ENCODE measurements around the gene SNX21. TPM values are rescaled to one million over a fixed set of nuclear protein-coding genes. Genes with fewer than 3 reads are reported as not detected.

Gene SNX21
- total and polyA plus RNA-seq, 9 of the 15 experiments (the other 6 are each of a cell fraction or from before 2014, with no cell fraction given): 0.10 to 1.2 (median 0.42) TPM

DNA sequence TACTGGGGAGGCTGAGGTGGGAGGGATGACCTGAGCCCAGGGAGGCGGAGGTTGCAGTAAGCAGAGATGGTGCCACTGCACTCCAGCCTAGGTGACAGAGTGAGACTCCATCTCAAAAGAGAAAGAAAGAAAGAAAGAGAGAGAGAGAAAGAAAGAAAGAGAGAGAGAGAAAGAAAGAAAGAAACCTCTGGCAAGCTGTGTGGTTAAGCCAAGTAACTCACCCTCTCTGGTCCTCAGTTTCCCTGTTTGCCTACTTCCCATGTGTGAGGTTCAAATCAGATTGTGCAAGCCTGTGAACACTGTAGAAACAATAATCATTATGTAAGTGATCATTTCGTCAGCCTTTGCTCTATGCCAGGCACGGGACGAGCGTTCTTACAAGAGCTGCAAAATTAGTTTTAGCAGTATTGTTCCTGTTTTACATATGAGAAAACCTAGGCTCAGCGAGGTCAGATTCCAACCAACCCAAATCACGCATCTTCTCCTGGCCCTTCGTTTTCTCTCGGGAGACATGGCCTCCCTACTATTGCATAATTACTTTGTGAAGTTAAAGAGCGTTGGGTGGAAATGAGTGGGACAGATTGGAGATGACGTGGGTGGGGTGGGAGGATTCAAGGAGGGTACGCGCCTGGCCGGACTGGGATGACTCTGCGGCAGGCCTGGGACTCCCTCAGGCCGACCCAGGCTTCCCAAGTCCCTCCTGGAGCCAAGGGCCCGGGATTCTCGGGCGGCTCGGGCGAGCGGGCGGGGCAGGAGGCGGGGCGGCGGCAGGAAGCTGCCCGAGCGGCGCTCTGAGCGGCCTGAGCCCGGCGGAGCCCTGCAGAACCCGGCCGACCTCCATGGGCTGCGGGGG, at the start of gene SNX21 (continued):
- TF ChIP-seq, protein P1, sequence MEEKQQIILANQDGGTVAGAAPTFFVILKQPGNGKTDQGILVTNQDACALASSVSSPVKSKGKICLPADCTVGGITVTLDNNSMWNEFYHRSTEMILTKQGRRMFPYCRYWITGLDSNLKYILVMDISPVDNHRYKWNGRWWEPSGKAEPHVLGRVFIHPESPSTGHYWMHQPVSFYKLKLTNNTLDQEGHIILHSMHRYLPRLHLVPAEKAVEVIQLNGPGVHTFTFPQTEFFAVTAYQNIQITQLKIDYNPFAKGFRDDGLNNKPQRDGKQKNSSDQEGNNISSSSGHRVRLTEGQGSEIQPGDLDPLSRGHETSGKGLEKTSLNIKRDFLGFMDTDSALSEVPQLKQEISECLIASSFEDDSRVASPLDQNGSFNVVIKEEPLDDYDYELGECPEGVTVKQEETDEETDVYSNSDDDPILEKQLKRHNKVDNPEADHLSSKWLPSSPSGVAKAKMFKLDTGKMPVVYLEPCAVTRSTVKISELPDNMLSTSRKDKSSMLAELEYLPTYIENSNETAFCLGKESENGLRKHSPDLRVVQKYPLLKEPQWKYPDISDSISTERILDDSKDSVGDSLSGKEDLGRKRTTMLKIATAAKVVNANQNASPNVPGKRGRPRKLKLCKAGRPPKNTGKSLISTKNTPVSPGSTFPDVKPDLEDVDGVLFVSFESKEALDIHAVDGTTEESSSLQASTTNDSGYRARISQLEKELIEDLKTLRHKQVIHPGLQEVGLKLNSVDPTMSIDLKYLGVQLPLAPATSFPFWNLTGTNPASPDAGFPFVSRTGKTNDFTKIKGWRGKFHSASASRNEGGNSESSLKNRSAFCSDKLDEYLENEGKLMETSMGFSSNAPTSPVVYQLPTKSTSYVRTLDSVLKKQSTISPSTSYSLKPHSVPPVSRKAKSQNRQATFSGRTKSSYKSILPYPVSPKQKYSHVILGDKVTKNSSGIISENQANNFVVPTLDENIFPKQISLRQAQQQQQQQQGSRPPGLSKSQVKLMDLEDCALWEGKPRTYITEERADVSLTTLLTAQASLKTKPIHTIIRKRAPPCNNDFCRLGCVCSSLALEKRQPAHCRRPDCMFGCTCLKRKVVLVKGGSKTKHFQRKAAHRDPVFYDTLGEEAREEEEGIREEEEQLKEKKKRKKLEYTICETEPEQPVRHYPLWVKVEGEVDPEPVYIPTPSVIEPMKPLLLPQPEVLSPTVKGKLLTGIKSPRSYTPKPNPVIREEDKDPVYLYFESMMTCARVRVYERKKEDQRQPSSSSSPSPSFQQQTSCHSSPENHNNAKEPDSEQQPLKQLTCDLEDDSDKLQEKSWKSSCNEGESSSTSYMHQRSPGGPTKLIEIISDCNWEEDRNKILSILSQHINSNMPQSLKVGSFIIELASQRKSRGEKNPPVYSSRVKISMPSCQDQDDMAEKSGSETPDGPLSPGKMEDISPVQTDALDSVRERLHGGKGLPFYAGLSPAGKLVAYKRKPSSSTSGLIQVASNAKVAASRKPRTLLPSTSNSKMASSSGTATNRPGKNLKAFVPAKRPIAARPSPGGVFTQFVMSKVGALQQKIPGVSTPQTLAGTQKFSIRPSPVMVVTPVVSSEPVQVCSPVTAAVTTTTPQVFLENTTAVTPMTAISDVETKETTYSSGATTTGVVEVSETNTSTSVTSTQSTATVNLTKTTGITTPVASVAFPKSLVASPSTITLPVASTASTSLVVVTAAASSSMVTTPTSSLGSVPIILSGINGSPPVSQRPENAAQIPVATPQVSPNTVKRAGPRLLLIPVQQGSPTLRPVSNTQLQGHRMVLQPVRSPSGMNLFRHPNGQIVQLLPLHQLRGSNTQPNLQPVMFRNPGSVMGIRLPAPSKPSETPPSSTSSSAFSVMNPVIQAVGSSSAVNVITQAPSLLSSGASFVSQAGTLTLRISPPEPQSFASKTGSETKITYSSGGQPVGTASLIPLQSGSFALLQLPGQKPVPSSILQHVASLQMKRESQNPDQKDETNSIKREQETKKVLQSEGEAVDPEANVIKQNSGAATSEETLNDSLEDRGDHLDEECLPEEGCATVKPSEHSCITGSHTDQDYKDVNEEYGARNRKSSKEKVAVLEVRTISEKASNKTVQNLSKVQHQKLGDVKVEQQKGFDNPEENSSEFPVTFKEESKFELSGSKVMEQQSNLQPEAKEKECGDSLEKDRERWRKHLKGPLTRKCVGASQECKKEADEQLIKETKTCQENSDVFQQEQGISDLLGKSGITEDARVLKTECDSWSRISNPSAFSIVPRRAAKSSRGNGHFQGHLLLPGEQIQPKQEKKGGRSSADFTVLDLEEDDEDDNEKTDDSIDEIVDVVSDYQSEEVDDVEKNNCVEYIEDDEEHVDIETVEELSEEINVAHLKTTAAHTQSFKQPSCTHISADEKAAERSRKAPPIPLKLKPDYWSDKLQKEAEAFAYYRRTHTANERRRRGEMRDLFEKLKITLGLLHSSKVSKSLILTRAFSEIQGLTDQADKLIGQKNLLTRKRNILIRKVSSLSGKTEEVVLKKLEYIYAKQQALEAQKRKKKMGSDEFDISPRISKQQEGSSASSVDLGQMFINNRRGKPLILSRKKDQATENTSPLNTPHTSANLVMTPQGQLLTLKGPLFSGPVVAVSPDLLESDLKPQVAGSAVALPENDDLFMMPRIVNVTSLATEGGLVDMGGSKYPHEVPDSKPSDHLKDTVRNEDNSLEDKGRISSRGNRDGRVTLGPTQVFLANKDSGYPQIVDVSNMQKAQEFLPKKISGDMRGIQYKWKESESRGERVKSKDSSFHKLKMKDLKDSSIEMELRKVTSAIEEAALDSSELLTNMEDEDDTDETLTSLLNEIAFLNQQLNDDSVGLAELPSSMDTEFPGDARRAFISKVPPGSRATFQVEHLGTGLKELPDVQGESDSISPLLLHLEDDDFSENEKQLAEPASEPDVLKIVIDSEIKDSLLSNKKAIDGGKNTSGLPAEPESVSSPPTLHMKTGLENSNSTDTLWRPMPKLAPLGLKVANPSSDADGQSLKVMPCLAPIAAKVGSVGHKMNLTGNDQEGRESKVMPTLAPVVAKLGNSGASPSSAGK (IDR thresholded peaks at IDR 0.05): no peak
- TF ChIP-seq CEBPB (tag; IDR thresholded peaks at IDR 0.05) (peak; percentile 96), CBFA2T2 (conservative IDR thresholded peaks at IDR 0.05) (no peak), PHF8 (IDR thresholded peaks at IDR 0.05; ENCODE audit: borderline replicate concordance, low read length) (no peak), YY1 (IDR thresholded peaks at IDR 0.05; ENCODE audit: borderline replicate concordance in 1 of 3, control insufficient read depth in 1 of 3, extremely low read depth in 1 of 3, insufficient read depth in 3 of 3, insufficient read length in 1 of 3, insufficient replicate concordance in 2 of 3, low read depth in 1 of 3, low read length in 2 of 3) (peak in 1 of 3 experiments; percentile 7), ZNF699 (CRISPR knock-in tag; IDR thresholded peaks at IDR 0.05; ENCODE audit: insufficient replicate concordance) (no peak), CTBP1 (IDR thresholded peaks at IDR 0.05; ENCODE audit: borderline replicate concordance) (peak; percentile 23; the same call in 1 of the 2 replicates), FOXK1 (CRISPR knock-in tag; IDR thresholded peaks at IDR 0.05; ENCODE audit: borderline replicate concordance) (0 out of 2 replicates have a peak, but pooled peaks have one; percentile 52), CHD4 (IDR thresholded peaks at IDR 0.05; ENCODE audit: insufficient read depth, insufficient replicate concordance, low read depth, low read length, poor library complexity, severe bottlenecking) (peak; percentile 16), SRSF1 (IDR thresholded peaks at IDR 0.05; ENCODE audit: low read depth, low read length) (no peak), CXXC5 (CRISPR knock-in tag; IDR thresholded peaks at IDR 0.05) (0 out of 2 replicates have a peak, but pooled peaks have one; percentile 42)
- TF ChIP-seq, protein P2, sequence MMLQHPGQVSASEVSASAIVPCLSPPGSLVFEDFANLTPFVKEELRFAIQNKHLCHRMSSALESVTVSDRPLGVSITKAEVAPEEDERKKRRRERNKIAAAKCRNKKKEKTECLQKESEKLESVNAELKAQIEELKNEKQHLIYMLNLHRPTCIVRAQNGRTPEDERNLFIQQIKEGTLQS (IDR thresholded peaks at IDR 0.05): peak; percentile 73
- TF ChIP-seq, protein P2 (CRISPR knock-in tag; conservative IDR thresholded peaks at IDR 0.05): no peak
